GM19467 (cell line): Measurements from ENCODE around the gene ING5.
"Not testable (repeated sequence)": the region's sequence is repeated elsewhere in the genome, so short reads cannot be mapped to it uniquely, and the experiment has no call there.

Experiments
- ATAC-seq: cut with Tn5 transposase; IDR thresholded peaks from one replicate; pipeline ENCODE4 v1.9.1; 2021; ENCODE audit warnings: mild to moderate bottlenecking, moderate library complexity; ENCODE audit not compliant: unreplicated experiment

Gene ING5

GRCh38 chr2:241755777-241756176 is 53.9 kb downstream of the ING5 start:
- no peak for ATAC-seq

GRCh38 chr2:241759067-241759807 is 57.4 kb downstream of the ING5 start:
- ATAC-seq, result no peak

GRCh38 chr2:241759893-241760292 is 58.1 kb downstream of the ING5 start:
- ATAC-seq, result not testable (repeated sequence)

- ATAC-seq, result no peak
Observed at GRCh38 chr2:241760301-241760771, 58.5 kb downstream of the ING5 start.

GRCh38 chr2:241762321-241762932 is 60.6 kb downstream of the ING5 start:
- no peak for ATAC-seq

GRCh38 chr2:241762933-241763369 is 61.1 kb downstream of the ING5 start:
- ATAC-seq, result no peak

- no peak for ATAC-seq
Observed at GRCh38 chr2:241763551-241764274, 61.9 kb downstream of the ING5 start.

- no peak for ATAC-seq
Observed at GRCh38 chr2:241764275-241765241, 62.7 kb downstream of the ING5 start.

- ATAC-seq, result no peak
Observed at GRCh38 chr2:241767464-241768250, 65.8 kb downstream of the ING5 start.

GRCh38 chr2:241768251-241768711 is 66.4 kb downstream of the ING5 start:
- no peak for ATAC-seq

- no peak for ATAC-seq
Observed at GRCh38 chr2:241768850-241769249, 67.0 kb downstream of the ING5 start.

GRCh38 chr2:241769819-241770184 is 68.0 kb downstream of the ING5 start:
- no peak for ATAC-seq

GRCh38 chr2:241770185-241770935 is 68.5 kb downstream of the ING5 start:
- ATAC-seq, result no peak

- no peak for ATAC-seq
Observed at GRCh38 chr2:241770936-241771285, 69.1 kb downstream of the ING5 start.

- ATAC-seq, result no peak
Observed at GRCh38 chr2:241771286-241772062, 69.6 kb downstream of the ING5 start.

GRCh38 chr2:241772063-241772499 is 70.2 kb downstream of the ING5 start:
- no peak for ATAC-seq

GRCh38 chr2:241773511-241774418 is 71.9 kb downstream of the ING5 start:
- ATAC-seq, result no peak
